ENCODE measurements around the gene RNLS.

DNA sequence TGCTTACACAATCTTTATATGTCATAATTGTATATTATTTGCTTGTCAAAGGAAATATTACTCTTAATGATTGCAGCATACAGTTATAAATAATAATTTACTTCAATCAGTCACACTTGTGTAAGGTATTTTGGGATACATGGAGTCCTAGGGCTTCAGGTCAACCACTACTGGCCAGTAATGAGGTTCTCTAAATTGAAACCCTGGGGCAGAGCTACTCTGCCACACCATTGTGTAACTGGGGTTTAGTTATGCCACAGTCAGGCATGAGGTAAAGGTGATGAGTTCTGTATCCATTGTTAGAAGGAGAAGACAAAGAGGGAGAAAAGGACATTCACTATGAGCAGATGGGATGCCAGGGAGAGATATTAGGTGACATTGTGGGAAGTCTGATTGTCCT lies 117.4 kb downstream of the RNLS start:
- TF ChIP-seq, protein P1, sequence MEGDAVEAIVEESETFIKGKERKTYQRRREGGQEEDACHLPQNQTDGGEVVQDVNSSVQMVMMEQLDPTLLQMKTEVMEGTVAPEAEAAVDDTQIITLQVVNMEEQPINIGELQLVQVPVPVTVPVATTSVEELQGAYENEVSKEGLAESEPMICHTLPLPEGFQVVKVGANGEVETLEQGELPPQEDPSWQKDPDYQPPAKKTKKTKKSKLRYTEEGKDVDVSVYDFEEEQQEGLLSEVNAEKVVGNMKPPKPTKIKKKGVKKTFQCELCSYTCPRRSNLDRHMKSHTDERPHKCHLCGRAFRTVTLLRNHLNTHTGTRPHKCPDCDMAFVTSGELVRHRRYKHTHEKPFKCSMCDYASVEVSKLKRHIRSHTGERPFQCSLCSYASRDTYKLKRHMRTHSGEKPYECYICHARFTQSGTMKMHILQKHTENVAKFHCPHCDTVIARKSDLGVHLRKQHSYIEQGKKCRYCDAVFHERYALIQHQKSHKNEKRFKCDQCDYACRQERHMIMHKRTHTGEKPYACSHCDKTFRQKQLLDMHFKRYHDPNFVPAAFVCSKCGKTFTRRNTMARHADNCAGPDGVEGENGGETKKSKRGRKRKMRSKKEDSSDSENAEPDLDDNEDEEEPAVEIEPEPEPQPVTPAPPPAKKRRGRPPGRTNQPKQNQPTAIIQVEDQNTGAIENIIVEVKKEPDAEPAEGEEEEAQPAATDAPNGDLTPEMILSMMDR (IDR thresholded peaks at IDR 0.05): no peak
- no peak for TF ChIP-seq POLR2A (IDR thresholded peaks at IDR 0.05)
- TF ChIP-seq POLR2AphosphoS5 (IDR thresholded peaks at IDR 0.05): no peak
